GM19240 (cell line): ENCODE measurements around the gene KDM4F.

Experiments used
- DNase-seq: peaks from one replicate; pipeline ENCODE4 v3.0.0; 2011; ENCODE audit warnings: low spot score; ENCODE audit not compliant: insufficient read length

The KDM4F gene

DNA sequence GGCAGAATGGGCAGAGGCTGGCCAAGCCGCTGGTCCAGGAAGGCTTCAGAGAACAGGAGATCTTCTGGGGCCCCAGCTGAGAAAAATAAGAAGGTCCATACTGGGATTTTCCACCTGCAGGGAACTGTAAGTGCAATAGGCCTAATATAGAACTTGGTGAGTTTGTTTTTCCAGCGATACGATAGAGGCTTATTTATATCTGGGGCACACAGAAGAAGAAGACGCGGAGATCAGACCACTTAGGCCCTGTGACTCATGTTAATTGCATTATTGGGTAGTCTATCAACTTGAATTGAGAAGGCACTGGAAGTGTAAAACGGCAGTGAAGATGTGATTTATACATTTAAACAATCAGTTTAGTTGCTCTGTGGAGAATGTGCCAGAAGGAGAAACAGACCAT is 9.8 kb downstream of the KDM4F start:
- DNase-seq, result no peak

DNA sequence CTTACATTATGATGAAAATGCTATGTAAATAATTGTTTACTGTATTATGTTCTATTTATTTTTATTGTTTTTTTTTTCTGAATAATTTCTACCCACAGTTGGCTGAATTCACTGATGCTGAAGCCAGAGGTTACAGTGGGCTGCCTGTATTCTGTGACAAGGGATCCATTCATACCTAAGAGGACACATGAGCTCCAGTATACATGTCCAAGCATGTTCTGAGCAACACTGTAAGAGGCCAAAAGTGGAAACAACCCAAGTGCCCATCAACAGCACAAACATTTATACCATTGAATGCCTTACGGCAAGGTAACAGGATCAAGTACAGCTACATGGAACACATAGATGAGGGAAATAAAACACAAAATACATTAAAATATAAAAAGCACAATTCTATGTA is 16.1 kb downstream of the KDM4F start:
- no peak for DNase-seq

DNA sequence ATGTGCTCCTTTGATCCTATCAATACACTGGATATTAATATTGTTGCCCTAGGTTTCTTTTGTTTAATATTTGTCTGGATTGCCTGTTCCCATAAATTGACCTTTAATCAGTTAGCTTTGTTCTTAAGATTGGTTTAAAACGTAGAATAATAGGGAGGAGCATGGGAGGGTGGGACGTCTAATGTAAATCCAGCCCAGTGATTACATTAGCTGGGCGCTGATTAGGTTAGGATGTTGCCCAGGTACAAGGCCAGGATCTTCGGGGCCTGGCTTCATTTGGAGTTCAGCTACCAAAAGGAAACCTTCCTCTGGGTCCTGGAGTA is 17.5 kb downstream of the KDM4F start, which contains the start of gene SRSF8:
SRSF8 (plus strand) TSS at position 204 of the 323 bp plus-strand sequence. CDS start 308 bp downstream, outside the sequence.
- no peak for DNase-seq

DNA sequence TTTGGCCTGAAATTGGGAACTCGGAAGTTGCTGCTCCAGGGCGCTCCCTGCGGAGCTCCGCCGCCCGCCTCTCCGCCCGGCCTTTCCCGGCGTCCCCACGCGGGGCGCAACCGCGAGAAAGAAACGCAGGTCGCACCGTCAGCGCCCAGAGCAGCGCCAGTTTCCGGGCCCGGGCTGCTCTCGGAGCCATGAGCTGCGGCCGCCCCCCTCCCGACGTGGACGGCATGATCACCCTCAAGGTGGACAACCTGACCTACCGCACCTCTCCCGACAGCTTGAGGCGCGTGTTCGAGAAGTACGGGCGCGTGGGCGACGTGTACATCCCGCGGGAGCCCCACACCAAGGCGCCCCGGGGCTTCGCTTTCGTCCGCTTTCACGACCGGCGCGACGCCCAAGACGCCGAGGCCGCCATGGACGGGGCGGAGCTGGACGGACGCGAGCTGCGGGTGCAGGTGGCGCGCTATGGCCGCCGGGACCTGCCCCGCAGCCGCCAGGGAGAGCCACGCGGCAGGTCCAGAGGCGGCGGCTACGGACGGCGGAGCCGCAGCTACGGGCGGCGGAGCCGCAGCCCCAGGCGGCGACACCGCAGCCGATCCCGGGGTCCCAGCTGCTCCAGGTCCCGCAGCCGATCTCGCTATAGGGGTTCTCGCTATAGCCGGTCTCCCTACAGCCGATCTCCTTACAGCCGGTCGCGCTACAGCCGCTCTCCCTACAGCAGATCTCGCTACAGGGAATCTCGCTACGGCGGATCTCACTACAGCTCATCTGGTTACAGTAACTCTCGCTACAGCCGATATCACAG is 18.0 kb downstream of the KDM4F start:
- peak; percentile 9 for DNase-seq

DNA sequence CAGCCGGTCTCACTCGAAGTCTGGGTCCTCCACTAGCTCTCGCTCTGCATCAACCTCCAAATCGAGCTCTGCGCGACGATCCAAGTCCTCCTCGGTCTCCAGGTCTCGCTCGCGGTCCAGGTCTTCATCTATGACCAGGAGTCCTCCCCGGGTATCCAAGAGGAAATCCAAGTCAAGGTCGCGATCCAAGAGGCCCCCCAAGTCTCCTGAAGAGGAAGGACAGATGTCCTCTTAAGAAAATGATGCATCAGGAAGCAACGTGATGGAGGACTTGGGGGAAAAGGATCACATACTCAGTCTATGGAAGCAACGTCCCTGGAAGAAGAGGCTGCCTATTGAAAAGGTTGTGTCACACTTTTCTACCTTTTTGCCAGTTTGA is 18.6 kb downstream of the KDM4F start:
- no peak for DNase-seq

DNA sequence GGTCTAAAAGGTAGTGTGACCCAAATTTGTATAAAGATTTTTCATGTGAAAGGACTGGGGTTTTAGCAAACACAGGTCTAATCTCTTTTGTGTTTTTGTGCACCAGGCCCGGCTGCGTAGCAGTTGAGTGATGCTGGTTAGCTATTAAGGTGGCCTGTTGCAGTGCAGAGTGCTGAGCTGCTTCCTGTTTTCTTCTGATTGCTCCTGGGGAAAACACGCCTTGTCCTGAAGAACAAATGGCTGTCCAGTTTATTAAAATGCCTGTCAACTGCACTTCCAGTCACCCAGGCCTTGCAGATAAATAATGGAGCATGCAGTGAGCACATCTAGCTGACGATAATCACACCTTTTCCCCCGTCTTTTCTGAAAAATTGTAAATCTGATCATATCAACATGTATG is 19.3 kb downstream of the KDM4F start:
- DNase-seq, result peak; percentile 26

DNA sequence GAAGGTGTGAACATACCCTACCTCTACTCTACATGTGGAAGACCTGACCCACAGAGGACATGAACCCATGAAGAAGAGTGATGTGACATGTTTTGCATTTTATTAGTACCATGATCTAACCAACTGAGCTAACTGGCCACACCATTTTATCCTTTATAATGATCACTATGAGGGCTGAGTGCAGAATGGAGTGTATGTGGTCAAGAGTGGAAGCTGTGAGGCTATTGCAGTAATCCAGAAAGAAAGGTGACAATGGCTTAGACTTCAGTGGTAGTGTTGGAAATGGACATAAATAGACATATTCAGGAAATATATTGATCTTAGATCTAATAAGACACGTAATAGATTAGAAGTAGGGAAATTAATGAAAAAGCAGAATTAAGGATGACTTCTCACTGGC is 21.2 kb downstream of the KDM4F start:
- no peak for DNase-seq

DNA sequence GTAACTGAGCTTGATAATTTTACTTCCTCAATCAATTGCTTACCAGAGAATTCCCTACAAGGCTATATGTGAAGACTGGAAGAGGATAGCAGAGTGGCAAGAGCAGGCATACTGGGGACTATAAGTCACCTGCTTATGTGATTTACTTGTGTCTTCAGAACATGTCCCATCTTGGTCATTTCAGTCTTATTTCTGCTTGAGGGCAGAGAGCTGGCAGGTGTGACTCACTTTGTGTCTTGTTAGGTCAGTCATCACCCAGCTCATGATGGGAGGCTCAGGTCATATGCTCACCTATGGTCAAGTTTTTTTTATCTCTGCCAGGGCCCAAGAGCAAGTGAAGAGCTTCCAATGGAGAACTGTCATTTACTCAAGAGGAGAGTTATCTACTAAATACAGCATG is 23.7 kb downstream of the KDM4F start:
- DNase-seq, result no peak

DNA sequence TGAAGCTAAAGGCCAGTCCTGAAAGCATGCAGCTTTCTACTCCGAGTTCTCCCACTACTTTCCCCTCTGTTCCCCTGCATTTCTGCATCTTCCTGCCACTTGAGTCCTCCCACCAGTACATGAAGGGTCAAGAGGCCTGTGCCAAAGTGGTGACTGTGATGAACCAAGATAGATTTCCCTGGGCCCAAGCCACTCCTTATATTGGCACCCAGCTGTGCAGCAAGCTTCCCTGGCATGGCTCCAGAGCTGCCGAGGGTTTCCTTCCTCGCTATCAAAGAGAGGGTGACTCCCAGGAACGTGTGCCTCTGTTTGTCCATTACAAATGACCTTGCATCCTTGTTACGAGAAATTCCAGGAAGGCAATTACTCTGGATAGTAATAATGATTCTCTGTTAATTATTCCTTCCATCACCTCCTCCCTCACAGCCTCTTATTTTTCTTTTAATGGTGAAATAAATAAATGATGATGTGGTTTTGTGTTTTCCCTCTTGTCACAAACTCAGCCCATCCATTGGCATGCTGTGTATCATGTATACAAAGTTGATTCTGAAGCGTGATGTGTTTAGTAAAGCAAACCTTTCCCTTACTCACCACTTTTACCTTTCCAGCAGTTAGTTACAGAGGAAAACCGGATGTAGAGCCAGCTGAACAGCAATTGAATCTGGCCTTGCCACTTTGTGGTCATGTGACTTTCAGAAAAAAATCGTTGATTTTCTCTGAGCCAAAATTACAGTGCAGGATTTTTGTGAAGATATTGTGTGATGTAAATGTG is 25.8 kb downstream of the KDM4F start:
- no peak for DNase-seq

DNA sequence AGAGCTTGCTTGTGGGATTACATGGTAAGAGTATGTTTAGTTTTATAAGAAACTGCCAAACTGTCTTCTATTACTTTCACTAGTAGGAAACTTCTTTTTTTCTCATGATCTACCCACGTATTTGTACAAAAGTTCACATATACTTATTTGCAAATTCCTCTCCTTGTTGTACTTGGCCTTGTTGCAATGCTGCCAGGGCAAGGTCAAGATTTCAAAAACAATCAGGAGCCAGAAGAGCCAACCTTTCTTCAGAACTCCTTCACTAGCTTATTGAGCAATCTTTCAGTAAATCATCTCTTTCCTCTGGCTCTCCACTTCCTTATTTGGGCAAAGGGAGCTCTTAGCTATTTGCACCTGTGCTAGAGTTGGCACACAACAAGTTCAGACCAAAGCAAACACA is 27.2 kb downstream of the KDM4F start:
- DNase-seq, result no peak

DNA sequence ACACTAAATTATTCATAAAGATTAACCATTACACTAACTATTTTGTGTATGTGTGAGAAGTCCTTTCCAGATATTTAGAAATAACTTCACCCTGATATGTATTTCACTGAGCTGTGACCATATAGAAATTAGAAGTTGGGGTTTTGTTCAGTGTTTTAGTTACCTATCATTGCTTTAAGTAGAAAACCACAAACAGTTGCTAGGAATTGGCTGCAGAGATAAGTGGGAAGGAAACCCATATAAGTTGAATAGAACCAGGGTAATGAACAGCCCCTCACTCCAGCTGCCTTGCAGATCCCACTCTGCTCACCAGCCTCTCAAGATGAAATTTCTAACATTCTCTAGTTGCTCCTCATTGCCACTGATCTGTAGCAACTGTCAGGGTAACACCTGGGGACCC is 27.8 kb downstream of the KDM4F start:
- DNase-seq, result no peak

DNA sequence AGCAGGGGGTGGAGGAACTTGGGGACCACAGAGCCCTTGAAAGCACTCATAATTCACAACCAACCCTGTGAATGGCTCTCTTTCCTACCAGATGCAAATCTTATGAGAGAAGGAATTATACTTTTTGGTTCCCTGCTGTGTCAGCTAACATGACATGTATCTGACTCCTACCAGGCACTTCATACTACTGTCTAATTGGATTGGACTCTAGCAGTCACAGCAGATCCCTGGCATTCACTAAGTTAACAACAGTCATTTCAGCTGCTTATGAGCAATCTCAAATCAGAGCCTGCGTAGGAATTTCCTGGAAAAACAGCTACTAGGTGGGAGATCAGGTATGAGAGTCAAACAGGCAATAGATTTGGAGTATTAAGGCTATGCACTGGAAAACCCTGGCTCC is 29.3 kb downstream of the KDM4F start:
- DNase-seq, result no peak

DNA sequence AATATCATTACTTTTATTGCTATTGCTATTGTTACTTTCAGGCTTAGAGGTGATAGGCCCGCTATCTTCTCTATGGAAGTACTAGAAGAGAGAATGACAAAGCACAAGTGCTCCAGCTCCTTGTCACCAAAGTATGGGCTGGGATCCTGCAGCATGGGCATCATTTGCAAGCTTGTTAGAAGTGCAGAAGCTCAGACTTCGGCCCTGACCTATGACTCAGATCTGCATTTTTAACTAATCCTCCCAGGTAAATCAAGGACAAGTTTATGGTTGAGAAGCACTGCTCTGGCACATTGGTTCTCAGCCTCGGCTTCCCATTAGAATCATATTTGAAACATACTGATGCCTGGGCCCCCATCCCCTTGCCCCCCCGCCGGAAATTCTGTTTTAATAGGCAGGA is 31.8 kb downstream of the KDM4F start:
- no peak for DNase-seq

DNA sequence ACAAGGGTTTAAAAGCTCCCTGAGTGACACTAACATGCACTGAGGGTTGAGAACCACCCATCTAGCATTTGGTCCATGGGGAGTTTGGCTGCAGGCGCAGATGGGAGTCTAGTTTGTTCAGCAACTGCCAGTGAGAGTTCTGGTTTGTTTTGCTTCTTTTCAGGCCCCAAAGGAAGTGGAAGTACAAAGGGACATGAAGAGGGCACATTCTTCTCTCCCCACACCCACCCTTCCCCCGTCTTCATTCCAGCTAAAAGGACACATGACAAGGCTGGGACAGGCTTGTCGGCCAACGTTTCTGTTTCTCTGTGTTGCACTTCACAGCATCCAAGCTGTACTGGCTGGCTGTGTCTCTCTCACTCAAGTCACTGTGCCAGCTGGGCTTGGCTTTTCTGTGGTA is 32.2 kb downstream of the KDM4F start:
- DNase-seq, result no peak

DNA sequence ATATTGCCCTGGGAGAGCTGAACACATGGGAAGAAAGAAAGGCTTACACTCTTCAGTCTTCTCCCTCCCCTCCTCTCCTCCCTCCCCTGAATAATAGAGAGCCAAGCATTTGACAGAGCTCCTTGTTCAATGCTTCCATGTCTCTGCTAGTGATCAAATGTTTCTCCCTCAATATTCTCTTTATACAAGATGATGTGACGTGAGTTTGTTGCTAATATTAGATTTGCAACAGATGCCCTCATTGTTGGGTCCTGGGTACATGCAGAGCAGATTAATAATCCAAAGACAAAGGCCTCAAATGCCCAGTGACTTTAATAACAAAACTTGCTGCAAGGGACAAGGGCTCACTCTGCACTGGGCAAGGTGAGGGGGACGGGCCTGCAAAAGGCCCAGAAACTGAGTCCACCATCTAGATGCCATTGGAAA is 33.4 kb downstream of the KDM4F start:
- DNase-seq, result no peak

DNA sequence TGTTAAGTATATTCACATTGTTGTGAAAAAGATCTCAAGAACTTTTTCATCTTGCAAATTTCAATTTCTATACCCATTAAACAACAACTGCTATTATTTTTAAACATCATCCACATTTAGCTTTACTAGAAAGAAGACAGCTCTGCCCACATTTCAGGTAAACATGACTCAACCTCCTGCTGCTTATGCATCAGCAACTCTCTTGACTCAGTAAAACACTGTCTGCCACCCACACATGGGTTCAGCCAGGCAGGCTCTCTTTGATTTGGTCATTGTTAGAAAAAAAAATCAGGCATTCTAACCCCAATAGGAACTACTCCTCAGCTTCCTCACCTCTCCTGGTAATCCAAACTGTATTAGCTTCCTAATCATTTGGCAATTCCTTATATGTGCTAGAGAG is 35.3 kb downstream of the KDM4F start:
- DNase-seq, result no peak

DNA sequence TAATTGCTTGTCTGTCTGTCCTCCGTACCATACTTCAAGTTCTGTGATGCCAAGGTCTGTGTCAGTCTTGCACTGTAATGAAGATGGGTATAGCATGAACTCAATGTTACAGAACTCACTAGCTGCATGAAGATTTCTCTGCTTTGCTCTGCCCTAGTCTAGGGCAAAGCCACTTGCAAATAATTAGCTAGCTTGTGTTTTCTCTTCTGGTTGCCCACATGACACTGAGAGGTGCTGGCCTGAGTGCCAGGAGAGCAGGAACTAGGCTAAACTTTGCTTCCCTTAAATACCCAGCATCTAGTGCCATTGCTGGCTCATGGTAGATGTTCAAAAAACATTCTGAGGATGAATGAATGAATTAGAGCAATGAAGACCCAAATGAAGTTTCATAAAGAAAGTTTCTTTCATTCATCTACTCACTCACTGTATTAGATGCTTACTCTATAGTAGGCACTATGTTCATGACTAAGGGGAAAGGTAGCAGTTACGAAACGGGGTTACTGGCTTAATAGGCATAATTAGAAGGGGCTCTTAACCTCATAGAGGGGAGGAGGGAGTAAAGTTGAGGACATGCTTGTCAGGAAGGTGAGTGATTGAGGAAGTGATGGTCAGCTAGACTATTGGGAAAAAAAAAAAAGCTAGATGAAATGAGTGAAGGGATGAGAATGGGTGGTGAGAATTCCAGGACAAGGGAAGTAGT is 36.0 kb downstream of the KDM4F start:
- no peak for DNase-seq

DNA sequence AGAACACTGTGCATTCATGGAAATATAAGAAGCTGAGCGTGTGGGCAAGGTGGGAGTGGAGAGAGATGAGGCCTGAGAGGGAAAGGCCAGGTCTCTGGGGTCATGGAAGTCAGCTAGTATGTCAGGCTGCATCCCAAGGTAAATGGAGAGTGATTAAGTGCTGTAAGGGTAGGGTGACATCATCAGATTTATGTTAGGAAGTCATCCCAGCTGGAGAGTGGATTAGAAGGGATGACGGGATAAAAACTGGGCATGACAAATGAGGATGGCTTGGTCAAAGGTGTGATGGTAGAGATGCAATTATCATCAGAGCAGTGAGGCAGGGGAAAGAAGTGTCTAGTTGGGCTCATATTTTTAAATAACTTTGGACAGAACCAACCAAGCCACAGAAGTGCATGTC is 36.9 kb downstream of the KDM4F start:
- no peak for DNase-seq

DNA sequence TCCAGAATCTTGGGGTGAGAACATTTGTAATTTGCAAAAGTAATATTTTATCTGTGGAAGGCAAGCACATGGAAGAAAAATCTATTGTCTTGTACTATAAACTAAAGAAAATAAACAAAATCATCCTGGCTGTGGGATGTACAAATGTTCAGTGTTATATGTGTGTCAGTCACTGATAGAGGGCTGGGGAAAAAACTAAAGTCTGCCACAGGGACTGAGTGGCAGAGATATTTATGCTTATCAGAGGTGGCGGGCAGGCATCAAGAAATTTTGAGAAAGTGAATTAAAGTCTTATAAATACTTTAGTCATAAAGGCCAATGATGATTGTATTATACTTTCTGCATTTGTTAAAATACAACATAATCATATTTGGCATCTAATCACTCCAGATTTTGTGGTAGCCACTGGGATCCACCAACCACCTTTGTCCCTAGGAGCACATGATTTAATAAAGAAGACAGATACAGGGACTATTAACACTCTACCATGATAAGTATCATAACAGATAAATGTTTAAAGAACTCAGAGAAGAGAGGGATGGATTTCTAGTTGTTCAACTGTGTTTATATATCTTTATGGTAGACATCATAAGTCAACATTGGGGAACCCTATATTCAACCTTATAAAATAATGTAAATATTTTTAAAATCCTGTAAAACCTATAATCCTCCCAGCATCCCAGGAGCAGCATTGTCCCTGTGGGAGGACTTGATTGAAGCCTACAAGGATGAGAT is 37.8 kb downstream of the KDM4F start:
- no peak for DNase-seq

DNA sequence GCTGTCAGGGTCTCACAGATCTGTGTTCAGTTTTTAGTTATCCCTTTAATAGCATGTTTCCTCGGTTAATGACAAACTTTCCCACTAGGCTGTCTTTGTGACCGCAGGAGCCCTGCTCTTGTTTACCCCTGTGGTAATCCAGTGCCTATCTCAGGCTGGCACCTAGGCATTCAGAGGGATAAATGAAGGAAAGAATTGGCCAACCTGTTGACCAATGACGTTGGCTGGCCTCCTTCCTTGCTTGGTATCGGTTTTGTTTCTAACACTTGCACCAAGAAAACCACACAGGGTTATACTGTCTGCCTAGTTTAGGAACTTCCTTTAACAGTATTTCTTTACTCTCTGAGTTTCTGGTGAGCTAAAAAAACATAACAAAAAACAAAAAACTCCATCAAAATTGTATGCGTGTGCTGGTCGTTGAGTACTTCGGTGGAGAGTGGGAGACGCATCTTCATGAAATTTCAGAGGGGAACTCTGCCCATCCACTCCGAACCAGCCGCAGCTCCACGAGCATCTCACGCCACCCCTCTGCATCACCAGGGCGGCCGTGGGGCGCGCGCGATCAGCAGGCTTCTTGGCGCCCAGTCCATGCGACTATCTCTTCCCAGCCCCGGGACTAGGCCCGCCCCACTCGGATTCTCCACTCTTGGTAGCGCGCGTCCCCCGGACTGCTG is 39.9 kb downstream of the KDM4F start:
- DNase-seq, result no peak
